Spleen (tissue), 7 donors: ENCODE measurements around the gene ZNF736.
"Not testable (repeated sequence)": the region's sequence is repeated elsewhere in the genome, so short reads cannot be mapped to it uniquely, and the experiment has no call there.

ENCODE experiments used
- POLR2A ChIP-seq, 3 donors: fragments of 450-650 bp; IDR thresholded peaks; one replicate each; pipeline ENCODE4 v1.5.1; 2017; ENCODE audit warnings: antibody characterized with exemption in 3 of 3, mild to moderate bottlenecking in 1 of 3
- POLR2AphosphoS5 ChIP-seq, 3 donors: sonication (generic); formaldehyde crosslinking; IDR thresholded peaks; one replicate each; pipeline ENCODE4 v1.5.1; 2017; ENCODE audit warnings: antibody characterized with exemption in 3 of 3
- TF ChIP-seq, protein P1 (sequence below), 11 experiments: fragments of 200-600 bp in 7 of 11; fragments of 450-650 bp in 4 of 11; sonication (generic) in 4 of 11; IDR thresholded peaks in 8 of 11; conservative IDR thresholded peaks in 3 of 11; 1 replicate in 7 of 11; 2 replicates in 4 of 11; pipeline versions ENCODE4 v1.4.0 to v1.8.0; 2016 to 2021; ENCODE audit warnings: antibody characterized with exemption in 11 of 11, inconsistent platforms in 4 of 11, mild to moderate bottlenecking in 1 of 11
- donor health status: DM: no; HTN: no; CAD: no; lungs with moderate emphysema.
- donor health status: DM: no; HTN: no; CAD: no.
- donor health status: DM: no; HTN: no; CAD: no.

DNA sequence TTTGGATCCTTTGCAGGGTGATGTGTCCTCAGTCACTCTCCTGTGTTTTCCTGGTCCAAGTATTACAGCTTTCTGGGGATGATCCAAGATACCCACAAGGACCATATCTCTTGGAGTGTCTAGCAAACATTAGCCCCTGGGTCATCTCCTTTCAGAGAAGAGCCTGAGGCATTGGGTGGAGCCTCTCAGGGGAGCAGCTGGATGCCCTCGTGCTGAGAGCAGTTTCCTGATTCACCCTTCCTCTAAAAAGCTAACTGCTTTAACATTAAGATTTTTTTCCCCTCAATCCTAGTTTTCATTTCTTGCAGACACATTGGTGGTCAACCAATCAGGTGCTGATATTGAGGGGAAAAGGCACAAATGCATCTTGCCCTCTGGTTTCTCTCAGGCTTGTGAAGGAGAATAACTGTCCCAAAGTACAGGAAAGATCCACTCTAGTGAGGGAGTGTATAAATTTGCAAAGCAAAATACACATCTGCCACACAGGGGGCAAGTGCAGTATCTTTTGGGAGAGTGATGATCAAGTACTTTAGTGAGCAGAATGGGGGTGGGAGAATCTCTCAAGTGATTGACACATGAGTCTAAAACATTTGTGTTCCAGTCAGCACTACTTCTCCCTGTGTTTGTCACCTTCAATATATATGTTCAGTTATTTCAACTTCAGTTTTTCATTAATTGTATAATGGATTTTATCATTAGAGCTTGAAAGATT lies 2.4 kb downstream of the ZNF736 start:
- TF ChIP-seq POLR2A, POLR2AphosphoS5 (IDR thresholded peaks at IDR 0.05): not testable (repeated sequence)
- TF ChIP-seq, protein P1, sequence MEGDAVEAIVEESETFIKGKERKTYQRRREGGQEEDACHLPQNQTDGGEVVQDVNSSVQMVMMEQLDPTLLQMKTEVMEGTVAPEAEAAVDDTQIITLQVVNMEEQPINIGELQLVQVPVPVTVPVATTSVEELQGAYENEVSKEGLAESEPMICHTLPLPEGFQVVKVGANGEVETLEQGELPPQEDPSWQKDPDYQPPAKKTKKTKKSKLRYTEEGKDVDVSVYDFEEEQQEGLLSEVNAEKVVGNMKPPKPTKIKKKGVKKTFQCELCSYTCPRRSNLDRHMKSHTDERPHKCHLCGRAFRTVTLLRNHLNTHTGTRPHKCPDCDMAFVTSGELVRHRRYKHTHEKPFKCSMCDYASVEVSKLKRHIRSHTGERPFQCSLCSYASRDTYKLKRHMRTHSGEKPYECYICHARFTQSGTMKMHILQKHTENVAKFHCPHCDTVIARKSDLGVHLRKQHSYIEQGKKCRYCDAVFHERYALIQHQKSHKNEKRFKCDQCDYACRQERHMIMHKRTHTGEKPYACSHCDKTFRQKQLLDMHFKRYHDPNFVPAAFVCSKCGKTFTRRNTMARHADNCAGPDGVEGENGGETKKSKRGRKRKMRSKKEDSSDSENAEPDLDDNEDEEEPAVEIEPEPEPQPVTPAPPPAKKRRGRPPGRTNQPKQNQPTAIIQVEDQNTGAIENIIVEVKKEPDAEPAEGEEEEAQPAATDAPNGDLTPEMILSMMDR (IDR thresholded peaks at IDR 0.05 in 8 of 11, conservative IDR thresholded peaks at IDR 0.05 in 3 of 11): not testable (repeated sequence)
